Measurements from ENCODE around the gene IGFBP1.

- TF ChIP-seq CTCF (IDR thresholded peaks at IDR 0.05) (no peak), POLR2A (IDR thresholded peaks at IDR 0.05) (no peak)
Observed at GRCh38 chr7:45885264-45885882, 2.9 kb upstream of the IGFBP1 start.
